DOHH2 (cell line): ENCODE results near the gene CMIP.

Experiments used
- H3F3A ChIP-seq: fragments of 200-600 bp; sonication (generic), shearing (Covaris generic); 2 replicates; pipeline ENCODE4 v1.6.0; 2016; ENCODE audit warnings: antibody characterized with exemption, mild to moderate bottlenecking; ENCODE audit not compliant: control insufficient read depth, insufficient read depth
- H3K27ac ChIP-seq: fragments of 200-600 bp; sonication (generic); 2 replicates; pipeline ENCODE4 v1.5.1; 2014; ENCODE audit warnings: low read depth, mild to moderate bottlenecking, low read length, moderate library complexity
- H3K27me3 ChIP-seq: fragments of 200-600 bp; sonication (generic); 2 replicates; pipeline ENCODE4 v1.6.1; 2014; ENCODE audit warnings: mild to moderate bottlenecking, low read length, mixed read lengths; ENCODE audit not compliant: control insufficient read depth
- H3K36me3 ChIP-seq: fragments of 200-600 bp; sonication (generic); 2 replicates; pipeline ENCODE4 v1.6.1; 2014; ENCODE audit warnings: mild to moderate bottlenecking, low read length, moderate library complexity, mixed read lengths; ENCODE audit not compliant: control insufficient read depth
- H3K4me1 ChIP-seq: fragments of 200-600 bp; sonication (generic); 2 replicates; pipeline ENCODE4 v1.6.1; 2014; ENCODE audit warnings: mild to moderate bottlenecking, low read length, mixed read lengths; ENCODE audit not compliant: control insufficient read depth
- H3K4me2 ChIP-seq: fragments of 200-600 bp; sonication (generic); 2 replicates; pipeline ENCODE4 v1.6.0; 2014; ENCODE audit warnings: mild to moderate bottlenecking, low read length, moderate library complexity
- H3K4me3 ChIP-seq: fragments of 200-600 bp; sonication (generic); 2 replicates; pipeline ENCODE4 v1.5.1; 2014; ENCODE audit warnings: mild to moderate bottlenecking, low read length, mixed read lengths
- H3K79me2 ChIP-seq: fragments of 200-600 bp; sonication (generic); 2 replicates; pipeline ENCODE4 v1.6.1; 2014; ENCODE audit warnings: mild to moderate bottlenecking, low read length, mixed read lengths; ENCODE audit not compliant: control insufficient read depth
- H3K9me2 ChIP-seq: fragments of 200-600 bp; sonication (generic); replicated peaks from 2 replicates; pipeline ENCODE4 v1.6.1; 2014; ENCODE audit warnings: mild to moderate bottlenecking, low read length, mixed read lengths; ENCODE audit not compliant: control insufficient read depth
- H3K9me3 ChIP-seq: fragments of 200-600 bp; sonication (generic); 2 replicates; pipeline ENCODE4 v1.6.1; 2014; ENCODE audit warnings: antibody characterized with exemption, low read length, mixed read lengths; ENCODE audit not compliant: control insufficient read depth, insufficient read depth
- H4K20me1 ChIP-seq: fragments of 200-600 bp; sonication (generic); 2 replicates; pipeline ENCODE4 v1.6.0; 2014; ENCODE audit warnings: low read depth, mild to moderate bottlenecking, antibody characterized with exemption, low read length, moderate library complexity; ENCODE audit not compliant: control insufficient read depth, insufficient read depth
- CTCF ChIP-seq: fragments of 200-600 bp; sonication (generic); IDR thresholded peaks from one replicate; pipeline ENCODE4 v1.5.1; 2014; ENCODE audit warnings: antibody characterized with exemption, mild to moderate bottlenecking, low read depth, low read length; ENCODE audit not compliant: poor library complexity, severe bottlenecking
- EZH2phosphoT487 ChIP-seq: fragments of 200-600 bp; sonication (generic); IDR thresholded peaks from 2 replicates; pipeline ENCODE4 v1.6.1; 2017; ENCODE audit warnings: borderline replicate concordance, mild to moderate bottlenecking, antibody characterized with exemption, low read length, moderate library complexity, mixed read lengths

CMIP gene

GRCh38 chr16:81601008-81601428 is 156.4 kb downstream of the CMIP start:
- Histone ChIP-seq H3K4me3 (no peak overlapping the region), H3F3A (no peaks in the 10 kb centered on the region), H3K79me2 (no peaks in the 10 kb centered on the region), H3K27ac (no peak overlapping the region), H3K27me3 (no peaks in the 10 kb centered on the region), H3K9me2 (no peaks in the 10 kb centered on the region), H4K20me1 (no peaks in the 10 kb centered on the region), H3K9me3 (no peaks in the 10 kb centered on the region), H3K4me2 (no peak overlapping the region), H3K4me1 (no peaks in the 10 kb centered on the region), H3K36me3 (no peaks in the 10 kb centered on the region)
- no peak for TF ChIP-seq CTCF

DNA sequence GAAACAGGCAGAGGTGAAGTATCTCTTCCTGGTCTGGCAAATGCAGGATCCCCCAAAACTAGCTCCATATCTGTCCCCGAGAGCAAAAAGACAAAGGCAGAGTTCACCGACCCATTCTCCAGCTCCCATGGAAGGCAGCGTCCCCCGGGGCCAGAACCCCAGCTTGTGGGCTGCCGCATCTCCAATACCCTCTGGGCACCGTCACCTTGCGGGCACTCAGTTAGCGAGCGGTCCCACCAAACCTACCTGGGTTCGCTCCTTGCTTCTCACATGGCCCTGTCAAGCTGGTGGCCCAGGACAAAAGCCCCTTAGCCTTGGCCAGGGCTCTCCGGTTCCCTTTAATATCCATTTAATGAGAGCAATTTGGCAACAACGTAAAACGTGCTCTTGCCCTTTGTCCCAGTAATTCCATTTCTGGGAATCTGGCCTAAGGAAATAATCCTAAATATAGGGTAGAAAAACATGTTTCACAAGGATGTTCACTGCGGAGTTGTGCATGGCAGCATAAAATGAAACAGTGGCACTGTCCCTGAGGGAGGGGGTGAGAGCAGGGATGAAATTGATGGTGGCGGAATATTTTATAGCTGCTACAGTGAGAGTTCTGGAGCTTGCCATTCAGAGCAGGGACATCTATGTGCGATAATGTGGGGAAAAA is 157.1 kb downstream of the CMIP start:
- H3K9me3 ChIP-seq, result no peaks in the 10 kb centered on the region
- no peaks in the 10 kb centered on the region for H3K4me1 ChIP-seq
- H3K4me3 ChIP-seq, result no peak overlapping the region
- no peaks in the 10 kb centered on the region for H3F3A ChIP-seq
- H3K4me2 ChIP-seq, result no peak overlapping the region
- H3K79me2 ChIP-seq, result no peaks in the 10 kb centered on the region
- no peaks in the 10 kb centered on the region for H3K36me3 ChIP-seq
- no peak overlapping the region for H3K27ac ChIP-seq
- TF ChIP-seq CTCF (no peak), EZH2phosphoT487 (no peak)
- no peaks in the 10 kb centered on the region for H3K27me3 ChIP-seq
- H3K9me2 ChIP-seq, result no peaks in the 10 kb centered on the region
- H4K20me1 ChIP-seq, result no peaks in the 10 kb centered on the region

- H3F3A ChIP-seq, result no peaks in the 10 kb centered on the region
- no peaks in the 10 kb centered on the region for H3K36me3 ChIP-seq
- no peaks in the 10 kb centered on the region for H3K9me3 ChIP-seq
- TF ChIP-seq EZH2phosphoT487 (no peak), CTCF (no peak)
- H3K9me2 ChIP-seq, result no peaks in the 10 kb centered on the region
- H4K20me1 ChIP-seq, result no peaks in the 10 kb centered on the region
- H3K4me3 ChIP-seq, result no peak overlapping the region
- H3K4me2 ChIP-seq, result no peak overlapping the region
- no peak overlapping the region for H3K27ac ChIP-seq
- no peaks in the 10 kb centered on the region for H3K4me1 ChIP-seq
- H3K79me2 ChIP-seq, result no peaks in the 10 kb centered on the region
- no peaks in the 10 kb centered on the region for H3K27me3 ChIP-seq
Measured at GRCh38 chr16:81602256-81602776, 157.7 kb downstream of the CMIP start.
